ENCODE results near the gene NELFB.

The NELFB gene

GRCh38 chr9:137254624-137255447, at the start of gene NELFB:
NELFB (plus strand) TSS chr9:137255327.
- peak; percentile 91 to 92 for DNase-seq

GRCh38 chr9:137206602-137207001, 48.5 kb upstream of the NELFB start:
- no peak for DNase-seq

DNA sequence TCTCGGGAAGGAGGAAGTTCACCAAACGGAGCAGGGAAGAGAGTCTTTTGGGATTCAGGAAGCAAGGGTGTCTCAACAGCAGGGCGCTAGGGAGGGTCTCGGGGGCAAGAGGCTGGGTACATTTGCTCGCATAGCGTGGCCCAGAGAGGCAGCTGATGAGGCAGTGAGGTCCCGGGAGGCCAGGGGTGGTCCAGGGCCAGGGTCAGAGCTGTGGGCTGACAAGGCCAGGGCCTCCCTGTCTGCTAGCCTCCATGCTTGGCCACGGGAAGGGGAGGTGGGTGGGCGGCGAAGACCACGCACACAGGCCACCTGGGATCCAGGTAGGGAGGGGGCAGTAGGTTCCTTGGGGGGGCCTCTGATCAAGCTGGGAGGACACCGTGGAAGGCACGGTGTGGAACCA, 43.6 kb upstream of the NELFB start:
- DNase-seq, result no peak

GRCh38 chr9:137212520-137212919, 42.6 kb upstream of the NELFB start:
- DNase-seq, result no peak

DNA sequence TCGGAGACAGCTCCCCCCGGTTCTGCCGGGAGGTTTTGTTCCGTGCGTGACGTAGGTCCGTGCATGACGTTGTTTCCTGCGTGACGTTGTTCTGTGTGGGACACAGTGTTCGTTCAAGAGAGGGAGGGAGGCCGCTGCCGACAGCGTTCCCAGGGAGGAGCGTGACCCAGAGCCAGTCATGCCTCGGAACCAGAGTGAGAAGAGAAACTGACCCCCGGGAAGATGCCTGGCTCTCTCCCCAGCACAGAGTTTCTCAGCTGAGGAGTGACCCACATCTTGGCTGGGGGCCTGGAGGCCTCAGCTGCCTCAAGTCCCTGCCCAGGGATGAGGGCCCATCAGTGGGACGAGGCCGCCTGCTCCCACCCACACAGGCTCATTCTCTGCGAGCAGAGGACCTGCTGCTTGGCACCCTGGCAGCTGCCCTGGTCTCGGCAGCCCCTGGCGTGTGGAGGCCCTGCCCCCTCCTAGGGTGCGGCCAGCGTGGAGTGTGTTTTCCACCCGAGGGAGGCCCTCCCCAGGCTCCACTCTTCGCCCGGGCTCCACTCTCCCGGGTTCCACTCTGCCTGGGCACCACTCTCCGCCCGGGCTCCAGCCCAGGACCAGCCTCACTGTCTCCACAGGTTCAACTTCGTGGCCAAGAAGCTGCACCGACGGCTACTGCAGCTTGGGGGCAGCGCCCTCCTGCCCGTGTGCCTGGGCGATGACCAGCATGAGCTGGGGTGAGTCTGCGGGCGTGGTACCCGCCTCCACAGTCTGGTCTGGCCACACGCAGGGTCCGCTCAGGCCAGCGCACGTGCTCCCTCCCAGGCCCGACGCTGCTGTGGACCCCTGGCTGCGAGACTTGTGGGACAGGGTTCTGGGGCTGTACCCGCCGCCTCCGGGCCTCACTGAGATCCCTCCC, 41.7 kb upstream of the NELFB start:
- DNase-seq, result no peak

DNA sequence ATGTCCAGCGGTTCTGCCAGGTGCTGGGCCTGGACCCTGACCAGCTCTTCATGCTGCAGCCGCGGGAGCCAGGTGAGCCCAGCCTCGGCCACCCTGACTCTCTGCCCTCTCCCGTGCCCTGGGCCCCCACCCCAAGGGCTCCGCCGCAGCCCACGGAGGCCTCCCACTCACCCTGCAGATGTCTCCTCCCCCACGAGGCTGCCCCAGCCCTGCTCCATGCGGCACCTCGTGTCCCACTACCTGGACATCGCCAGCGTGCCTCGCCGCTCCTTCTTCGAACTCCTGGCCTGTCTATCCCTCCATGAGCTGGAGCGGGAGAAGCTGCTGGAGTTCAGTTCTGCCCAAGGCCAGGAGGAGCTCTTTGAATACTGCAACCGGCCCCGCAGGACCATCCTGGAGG, 40.5 kb upstream of the NELFB start:
- no peak for DNase-seq

DNA sequence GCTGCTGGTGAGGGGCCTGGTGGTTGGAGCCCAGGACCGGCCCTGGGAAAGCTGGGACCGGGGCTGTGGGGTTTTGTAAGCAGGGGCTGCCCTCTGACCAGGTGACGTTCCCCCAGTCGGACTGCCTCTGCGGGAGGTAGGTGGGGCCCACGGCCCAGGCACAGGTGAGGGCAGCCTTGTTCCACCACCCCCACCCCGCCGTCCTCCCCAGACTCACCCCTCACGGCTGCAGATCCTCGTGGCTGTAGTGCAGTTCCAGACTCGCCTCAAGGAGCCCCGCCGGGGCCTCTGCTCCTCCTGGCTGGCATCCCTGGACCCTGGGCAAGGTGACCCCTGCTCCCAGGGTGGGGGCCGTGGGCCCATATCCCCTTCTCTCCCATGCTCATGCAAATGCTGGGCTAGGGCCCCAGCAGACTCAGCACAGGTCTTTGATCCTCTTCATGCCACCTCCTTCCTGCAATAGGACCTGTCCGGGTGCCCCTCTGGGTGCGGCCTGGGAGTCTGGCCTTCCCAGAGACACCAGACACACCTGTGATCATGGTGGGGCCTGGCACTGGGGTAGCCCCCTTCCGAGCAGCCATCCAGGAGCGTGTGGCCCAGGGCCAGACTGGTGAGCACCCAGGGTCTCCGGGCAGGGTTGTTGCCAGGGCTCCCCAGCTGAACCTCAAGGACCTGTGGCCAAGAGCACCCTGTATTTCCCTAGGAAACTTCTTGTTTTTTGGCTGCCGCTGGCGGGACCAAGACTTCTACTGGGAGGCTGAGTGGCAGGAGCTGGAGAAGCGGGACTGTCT, 39.7 kb upstream of the NELFB start:
- DNase-seq, result no peak

DNA sequence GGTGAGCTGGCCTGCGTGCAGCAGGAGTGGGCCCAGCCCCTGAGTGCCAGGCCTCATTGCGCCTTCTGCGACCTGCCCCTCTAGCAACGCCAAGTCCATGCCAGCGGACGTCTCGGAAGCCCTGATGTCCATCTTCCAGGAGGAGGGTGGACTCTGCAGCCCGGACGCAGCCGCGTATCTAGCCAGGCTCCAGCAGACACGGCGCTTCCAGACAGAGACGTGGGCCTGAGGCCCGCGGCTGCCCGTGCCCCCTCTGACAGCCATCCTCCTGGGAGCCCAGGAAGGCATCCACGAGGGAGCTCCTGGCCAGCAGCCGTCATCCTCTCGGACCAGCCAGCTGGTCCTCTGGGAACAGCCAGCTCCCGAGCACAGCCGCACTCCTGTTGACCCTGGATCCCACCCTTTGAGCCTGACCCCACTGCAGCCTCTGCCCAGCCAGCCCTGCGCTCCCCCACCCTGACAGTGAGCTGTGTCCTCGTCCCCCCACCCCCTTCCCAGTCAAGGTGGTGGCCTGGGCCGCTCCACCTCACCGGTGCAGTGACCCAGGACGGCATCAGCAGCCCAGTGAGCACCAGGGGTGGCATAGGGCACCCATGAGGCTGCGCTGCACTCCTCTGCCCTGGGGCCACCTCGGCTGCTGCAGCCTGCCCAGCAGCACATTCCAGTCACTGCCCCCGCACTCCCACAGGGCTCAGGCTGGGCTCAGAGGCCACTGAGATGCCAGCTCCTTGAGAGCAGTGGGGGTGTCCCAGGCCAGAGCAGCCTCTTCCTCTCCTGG, 38.8 kb upstream of the NELFB start:
- DNase-seq, result no peak

DNA sequence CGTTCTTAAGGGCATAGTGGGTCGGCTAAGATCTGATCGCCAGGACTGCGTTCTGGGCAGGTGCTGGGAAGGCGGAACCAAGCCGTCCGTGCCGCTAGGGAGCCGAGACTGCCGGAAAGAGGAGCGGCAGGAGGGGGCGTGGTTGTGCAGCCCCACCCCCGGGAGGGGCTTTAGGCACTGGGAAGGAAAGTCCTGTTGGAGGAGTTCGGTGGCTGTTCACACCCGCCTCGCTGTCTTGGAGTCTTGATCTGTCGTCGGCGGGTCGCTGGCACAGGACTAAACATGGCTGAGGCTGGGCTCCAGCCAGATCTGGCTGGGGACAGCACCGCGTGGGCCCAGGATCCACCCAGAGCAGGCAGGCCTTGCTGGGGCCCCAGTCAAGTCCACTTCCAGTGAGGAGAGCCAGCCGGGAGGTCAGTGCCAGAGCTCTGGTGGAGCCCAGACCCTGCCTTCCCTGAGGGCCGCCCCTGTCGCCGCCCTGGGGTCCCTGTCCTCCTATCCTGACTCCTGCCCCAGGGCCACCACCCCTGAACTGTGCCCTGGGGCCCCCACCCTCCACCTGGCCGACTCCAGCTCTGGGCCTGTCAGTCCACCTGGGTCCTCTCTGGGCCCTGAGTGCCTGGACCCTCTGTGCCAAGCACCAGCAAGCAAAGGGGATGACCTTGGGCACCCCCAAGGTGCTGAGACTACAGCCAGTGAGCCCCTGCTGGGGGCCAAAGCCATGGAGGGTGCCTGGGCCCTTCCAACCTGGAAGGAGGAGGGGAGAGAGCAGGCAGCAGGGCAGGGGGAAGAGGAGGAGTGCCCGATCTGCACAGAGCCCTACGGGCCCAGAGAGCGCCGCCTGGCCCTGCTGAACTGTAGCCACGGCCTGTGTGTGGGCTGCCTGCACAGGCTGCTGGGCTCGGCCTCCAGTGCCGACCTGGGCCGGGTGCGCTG, 37.6 kb upstream of the NELFB start:
- no peak for DNase-seq

DNA sequence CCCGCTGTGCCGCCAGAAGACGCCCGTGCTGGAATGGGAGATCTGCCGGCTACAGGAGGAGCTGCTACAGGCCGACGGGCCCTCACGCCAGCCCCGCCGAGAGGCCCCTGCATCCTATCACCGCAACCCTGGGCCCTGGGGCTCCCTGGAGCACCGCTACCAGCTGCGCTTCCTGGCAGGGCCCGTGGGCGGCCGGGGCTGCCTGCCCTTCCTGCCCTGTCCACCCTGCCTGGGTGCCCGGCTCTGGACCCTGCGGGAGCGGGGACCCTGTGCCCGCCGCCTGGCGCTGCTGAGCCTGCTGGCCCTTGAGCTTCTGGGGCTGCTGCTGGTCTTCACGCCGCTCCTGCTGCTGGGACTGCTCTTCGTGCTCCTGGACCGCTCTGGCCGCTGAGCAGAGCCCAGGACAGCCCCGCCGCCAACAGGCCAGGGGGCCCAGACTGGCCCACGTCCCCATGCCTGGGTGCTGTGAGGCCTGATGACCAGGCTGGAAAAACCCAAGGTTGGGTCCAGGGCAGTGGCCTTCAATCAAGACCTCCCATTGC, 36.8 kb upstream of the NELFB start:
- DNase-seq, result no peak

DNA sequence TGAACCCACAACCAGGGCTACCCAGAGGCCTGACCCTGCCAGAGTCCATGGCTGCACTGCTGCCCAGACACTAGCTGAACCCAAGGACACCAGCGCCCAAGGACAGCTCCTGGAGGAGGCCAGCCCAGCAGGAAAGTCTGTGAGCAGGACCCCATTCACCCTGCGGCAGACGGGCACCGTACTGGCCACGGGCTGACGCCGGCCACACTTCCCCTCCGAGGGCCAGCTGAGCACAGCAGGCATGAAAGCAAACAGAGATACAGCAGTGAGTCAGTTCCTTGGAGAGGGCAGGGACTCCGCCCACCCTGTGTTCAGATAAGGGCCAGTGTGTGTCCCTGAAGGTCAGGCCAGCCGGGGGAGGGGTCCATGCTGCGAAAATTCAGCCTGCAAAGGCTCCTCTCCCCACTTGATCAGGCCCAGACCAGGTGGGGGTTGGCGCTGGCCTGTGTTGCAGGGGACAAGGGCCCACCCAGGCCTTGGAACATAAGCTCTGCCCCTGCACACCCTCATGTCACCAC, 36.3 kb upstream of the NELFB start:
- DNase-seq, result no peak

DNA sequence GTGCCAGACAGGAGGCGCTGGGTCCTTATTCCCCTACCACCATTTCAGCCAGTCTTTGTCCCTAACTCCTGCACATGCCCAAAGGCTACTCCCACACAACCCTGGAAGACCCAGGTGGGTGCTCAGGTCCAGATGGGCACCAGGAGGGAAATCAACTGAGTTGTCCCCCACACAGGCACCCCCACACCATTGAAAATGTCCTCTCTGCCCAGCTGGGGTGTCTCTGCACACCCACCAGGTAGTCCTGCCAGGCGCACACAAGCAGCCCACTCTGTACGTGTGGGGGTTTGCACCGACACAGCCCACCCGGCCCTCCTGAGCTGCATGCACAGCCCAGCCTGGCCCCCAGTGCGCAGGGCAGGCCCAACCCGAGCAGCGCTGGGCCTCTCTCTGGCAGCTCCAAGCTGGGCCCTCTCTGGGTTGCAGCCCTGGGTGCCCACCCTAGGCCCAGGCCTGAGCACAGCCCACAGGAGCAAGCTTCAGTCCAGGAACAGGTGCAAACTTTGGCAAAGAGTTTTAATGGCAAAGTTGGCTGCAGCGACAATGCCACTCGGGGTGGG, 35.3 kb upstream of the NELFB start:
- DNase-seq, result no peak

GRCh38 chr9:137220317-137221094, 34.6 kb upstream of the NELFB start:
- no peak for DNase-seq

DNA sequence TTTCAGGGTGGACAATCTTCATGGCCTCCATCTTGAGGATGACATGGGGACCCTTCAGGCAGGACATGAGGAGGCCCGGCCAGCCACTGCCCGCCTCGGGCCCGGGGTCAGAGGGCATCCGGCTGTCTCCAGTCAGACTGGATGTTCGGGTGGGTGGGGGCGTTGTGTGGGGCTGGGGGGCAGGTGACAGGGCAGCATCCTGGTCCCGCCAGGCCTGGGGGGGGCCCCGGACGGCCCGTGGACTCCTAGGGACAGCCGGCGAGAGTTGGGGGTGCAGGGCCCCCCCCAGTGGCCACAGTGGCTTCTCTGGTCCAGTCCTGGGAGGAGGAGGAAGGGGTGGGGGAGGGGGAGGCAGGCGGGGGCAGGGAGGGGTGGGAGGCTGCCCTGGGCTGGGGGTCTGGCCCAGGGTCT, 34.0 kb upstream of the NELFB start:
- DNase-seq, result no peak

DNA sequence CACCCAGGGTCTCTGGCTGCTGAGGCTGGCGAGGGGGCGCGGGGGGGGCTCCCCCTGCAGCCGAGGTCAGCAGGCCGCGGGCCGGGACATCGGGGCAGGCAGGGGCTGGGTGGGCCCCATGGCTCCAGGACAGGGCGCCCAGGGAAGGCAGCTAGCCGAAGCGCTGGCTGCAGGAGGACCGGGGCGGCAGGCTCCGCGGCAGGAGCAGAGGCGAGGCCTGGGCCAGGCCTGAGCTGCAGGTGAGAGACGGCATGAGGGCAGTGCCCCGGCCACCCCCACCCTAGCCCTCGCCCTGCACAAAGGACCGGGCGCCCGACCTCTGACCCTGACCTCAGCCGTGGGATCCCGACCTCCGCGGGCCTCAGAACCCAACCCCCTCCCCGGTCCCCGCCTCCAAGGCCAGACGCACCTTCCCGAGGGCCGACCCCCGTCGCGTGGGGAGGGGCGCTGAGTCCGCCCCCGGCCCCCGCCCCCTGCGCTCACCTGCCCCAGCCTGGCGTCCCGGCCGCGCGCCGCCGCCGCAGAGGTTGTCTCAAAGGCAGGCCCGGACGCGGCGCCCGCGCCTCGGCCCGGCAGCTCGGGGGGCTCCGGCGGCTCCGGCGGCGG, 33.5 kb upstream of the NELFB start:
- DNase-seq, result no peak

DNA sequence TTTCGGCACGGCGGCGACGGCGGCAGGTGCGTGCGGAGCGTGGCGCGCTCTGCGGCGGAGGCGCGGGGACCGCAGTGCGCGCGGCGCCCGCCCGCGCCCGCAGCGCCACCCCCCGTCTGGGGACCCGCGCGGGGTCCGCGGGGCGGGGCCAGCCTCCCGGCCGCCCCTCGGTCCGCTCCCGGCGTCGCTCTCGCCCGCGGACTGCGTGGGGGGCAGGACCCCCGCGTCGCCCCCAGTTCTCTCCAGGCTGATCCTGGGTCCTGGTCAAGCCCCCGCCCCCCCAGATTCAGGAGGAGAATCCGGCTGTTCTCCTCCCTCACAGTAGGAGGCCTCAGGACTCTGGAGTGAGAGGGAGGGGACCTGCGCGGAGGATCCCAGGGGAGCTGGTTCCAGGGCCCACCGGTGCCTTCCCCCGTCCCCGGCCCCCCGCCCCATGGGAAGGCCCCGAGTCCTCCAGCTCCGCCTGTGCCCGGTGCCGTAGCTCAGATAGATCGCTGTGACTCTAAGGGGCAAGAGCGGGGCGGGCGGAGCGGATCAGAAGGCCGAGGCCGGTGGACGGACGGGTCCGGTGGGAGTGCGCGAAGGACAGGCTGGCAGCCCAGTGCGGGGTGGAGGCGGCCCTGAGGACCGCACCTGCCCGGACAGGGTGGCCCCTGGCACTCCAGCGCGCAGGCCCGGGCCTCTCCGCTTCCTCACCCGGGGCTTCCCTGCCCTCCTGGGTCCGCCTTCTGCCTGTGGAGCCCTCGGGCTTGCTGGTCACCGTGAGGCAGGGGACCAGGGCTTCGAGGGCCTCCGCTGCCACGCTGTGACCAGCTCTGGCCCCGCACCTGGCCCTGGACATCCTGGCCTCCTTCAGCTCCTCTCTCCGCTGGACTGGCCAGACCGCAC, 32.7 kb upstream of the NELFB start, which contains the start of gene RNF208:
Gene RNF208 (minus strand): TSS at position 51 of the 888 bp plus-strand sequence. CDS start 1,028 bp downstream, outside the sequence.
- DNase-seq, result no peak

DNA sequence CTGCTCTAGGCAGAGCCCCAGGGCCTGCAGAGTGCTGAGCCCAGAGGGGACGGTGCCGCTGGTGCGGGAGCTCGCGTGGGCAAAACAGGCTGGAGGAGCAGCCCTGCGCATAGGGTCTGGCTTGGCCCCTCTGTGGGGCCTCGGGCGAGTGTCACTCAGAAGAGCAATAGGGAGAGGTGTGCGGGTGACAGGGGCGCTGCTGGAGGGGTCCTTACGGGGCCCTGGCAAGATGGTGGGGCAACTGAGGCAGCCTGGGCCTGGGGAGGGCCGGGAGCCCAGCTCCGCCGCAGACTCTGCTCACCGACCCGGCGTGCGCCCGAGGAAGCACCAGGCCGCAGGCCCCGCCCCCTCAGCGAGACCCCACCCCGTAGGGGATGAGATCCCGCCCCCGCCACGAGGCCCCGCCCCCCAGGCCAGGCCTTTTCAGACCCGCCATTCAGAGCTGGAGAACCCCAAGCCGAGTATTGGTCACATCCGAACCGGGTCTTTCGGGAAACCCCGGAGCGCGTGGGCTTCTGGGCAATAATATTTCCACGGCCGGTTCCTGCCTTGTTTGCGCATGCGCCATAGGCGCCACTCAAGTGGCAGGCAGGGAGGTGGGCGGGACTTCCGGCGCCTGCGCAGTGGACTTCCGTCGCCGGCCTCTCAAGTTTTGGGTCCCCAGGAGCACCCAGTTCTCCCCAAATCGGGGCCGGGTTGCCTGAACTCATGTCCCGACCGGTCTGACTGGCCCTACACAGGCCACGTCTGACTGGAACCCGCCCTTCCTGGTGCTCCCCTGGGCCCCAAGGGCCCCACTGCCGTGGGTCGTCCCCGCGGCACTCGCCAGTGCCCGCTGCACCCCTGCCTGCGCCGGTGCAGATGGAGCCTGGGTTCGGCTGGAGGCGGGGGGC, 31.8 kb upstream of the NELFB start:
- peak; percentile 98 to 99 for DNase-seq

Data from activated CD4-positive, alpha-beta T cell treated with anti-CD3 and anti-CD28 coated beads, Interleukin-2, amount 50 U/mL, for 4 hours (primary cell).